Activated gamma-delta T cell treated with Interleukin-2 at 50 U/mL for 16 hours (primary cell): ENCODE measurements around the gene SMIM11.
"Not testable (repeated sequence)": the region's sequence is repeated elsewhere in the genome, so short reads cannot be mapped to it uniquely, and the experiment has no call there.

ENCODE experiments used
- DNase-seq: peaks from one replicate; pipeline ENCODE4 v3.0.0-alpha.2; 2020

The SMIM11 gene

DNA sequence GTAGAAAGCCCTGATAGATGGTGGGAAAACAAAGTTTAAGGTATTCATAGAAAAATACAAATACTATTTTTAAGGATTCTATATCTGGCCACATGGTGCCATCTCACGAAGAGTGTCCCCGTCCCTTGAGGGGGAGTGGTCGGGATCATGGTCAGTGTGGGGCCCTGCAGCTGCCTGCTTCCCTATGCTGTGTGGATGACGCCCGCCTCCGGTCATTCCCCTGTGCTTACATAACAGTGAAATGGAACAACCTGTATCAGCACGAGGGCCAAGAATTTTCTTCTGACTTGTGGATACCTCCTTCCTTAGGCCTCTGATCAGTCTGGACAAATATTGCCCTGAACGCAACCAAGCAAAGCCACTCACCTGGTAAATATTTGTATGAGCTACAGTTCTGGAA lies 52.0 kb downstream of the SMIM11 start:
- DNase-seq, result not testable (repeated sequence)

- not testable (repeated sequence) for DNase-seq
Observed at GRCh38 chr21:34428441-34428840, 53.1 kb downstream of the SMIM11 start.

DNA sequence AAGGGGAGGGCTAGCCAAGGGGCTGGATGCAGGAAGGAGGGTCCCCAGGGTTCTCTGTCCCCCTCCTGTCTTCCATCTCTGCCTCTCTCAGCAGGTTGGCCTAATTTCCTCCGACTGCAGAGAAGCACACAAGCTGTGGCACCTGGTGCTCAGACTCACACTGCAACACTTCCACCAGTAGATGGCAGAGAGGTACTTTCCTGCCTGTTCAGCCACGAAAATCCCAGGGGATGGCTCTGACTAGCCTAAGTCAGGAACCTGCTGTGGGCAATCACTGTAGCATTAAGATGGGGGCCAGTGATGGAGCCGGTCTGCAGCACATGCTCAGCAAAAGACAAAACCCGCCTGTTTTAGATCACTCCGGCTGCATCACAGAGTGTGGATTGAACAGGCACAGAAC lies 54.4 kb downstream of the SMIM11 start:
- DNase-seq, result not testable (repeated sequence)
